Hippocampal formation (tissue), 2 donors: ENCODE measurements around the gene RPS6KA2.
"Not testable (repeated sequence)": the region's sequence is repeated elsewhere in the genome, so short reads cannot be mapped to it uniquely, and the experiment has no call there.

ENCODE experiments used
- DNase-seq, 2 donors: peaks; one replicate each; lab custom pipeline; 2025; lab: John Stamatoyannopoulos, UW

RPS6KA2 gene

DNA sequence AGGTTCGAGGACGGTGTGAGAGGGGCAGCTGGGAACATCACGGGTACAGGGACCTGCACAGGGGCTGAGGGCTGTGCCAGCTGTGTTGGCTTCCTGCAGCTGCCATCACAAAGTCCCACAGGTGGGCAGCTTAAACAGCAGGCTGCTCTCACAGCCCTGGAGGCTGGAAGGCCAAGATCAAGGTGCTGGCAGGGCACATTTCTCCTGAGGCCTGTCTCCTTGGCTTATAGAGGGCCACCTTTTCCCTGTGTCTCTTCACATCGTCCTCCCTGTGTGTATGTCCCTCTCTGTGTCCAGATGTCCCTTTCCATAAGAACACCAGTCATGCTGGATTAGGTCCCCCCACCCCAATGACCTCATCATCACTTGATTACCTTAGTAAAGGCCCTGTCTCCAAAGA lies 229.2 kb downstream of the RPS6KA2 start:
- no peak for DNase-seq

DNA sequence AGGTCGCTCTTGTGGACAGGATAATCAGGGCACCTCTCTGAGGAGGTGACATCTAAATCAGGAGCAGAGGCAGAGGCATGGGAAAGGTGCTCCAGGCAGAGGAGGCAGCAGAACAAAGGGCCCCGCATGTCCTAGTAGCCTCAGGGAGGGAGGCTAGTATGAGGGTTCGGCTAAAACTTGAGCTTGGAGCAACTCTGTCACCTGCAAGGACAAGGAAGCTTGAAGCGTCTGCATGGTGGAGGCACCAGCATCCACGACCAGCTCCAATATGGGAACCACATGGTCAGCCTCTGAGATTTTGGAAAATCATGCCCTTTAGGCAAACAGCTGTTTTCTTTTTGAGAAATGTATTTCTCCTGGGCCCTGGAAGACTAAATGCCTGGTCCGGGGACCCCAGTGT lies 231.3 kb downstream of the RPS6KA2 start:
- no peak for DNase-seq

DNA sequence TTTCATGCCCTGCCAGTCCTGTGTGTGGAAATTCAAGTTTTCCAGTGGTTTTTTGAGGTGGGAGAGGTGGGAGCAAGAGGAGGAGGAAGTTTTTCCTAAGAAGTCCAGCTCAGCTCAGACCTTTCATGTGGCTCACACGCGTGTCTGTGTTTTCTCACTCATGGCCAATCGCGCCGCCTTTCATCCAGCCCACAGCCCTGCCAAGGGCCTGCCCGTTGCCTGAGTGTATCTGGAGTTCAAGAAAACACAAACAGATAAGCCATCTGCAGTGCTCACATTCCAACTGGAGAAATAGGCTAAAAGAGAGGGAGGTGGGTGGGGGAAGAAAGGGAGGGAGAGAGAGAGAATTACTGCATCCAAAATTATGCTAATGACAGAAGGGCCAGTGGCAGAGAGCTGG lies 231.7 kb downstream of the RPS6KA2 start:
- no peak for DNase-seq

- DNase-seq = no peak
Measured at GRCh38 chr6:166394036-166394892, 232.8 kb downstream of the RPS6KA2 start.

DNA sequence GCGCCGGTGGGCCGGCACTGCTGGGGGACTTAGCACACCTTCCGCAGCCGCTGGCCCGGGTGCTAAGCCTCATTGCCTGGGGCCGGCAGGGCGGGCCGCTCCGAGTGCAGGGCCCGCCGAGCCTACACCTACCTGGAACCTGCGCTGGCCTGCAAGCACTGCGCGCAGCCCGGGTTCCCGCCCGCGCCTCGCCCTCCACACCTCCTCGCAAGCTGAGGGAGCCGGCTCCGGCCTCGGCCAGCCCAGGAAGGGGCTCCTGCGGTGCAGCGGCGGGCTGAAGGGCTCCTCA lies 233.6 kb downstream of the RPS6KA2 start:
- DNase-seq = no peak

DNA sequence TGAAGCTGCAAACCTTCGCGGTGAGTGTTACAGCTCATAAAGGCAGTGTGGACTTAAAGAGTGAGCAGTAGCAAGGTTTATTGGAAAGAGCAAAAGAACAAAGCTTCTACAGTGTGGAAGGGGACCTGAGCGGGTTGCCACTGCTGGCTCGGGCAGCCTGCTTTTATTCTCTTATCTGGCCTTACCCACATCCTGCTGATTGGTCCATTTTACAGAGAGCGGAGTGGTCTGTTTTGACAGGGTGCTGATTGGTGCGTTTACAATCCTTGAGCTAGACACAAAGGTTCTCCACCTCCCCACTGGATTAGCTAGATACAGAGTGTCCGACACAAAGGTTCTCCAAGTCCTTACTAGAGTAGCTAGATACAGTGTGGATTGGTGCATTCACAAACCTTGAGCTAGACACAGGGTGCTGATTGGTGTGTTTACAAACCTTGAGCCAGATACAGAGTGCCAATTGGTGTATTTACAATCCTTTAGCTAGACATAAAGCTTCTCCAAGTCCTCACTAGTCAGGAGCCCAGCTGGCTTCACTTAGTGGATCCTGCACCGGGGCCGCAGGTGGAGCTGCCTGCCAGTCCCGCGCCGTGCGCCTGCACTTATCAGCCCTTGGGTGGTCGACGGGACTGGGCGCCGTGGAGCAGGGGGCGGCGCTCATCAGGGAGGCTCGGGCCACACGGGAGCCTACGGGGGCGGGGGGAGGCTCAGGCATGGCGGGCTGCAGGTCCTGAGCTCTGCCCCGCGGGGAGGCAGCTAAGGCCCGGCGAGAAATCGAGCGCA lies 234.1 kb downstream of the RPS6KA2 start:
- DNase-seq = not testable (repeated sequence)

DNA sequence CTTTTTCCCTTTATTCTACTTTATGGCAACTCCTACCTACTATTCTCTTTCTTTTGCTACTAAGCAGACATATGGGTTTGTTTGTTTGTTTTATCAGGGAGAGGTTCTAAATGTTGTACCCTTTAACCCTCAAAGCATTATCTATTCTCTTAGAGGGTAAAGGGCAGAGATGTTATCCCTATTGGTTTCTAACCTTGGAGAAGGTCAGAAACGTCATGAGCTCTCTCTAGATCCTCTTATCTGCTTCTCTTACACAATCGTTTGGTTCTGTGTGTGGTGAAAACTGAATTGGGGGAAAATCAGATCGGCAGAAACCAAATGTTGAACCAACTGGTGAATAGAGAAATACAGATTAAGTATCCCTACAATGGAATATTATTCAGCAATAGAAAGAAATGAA lies 237.9 kb downstream of the RPS6KA2 start:
- no peak for DNase-seq

DNA sequence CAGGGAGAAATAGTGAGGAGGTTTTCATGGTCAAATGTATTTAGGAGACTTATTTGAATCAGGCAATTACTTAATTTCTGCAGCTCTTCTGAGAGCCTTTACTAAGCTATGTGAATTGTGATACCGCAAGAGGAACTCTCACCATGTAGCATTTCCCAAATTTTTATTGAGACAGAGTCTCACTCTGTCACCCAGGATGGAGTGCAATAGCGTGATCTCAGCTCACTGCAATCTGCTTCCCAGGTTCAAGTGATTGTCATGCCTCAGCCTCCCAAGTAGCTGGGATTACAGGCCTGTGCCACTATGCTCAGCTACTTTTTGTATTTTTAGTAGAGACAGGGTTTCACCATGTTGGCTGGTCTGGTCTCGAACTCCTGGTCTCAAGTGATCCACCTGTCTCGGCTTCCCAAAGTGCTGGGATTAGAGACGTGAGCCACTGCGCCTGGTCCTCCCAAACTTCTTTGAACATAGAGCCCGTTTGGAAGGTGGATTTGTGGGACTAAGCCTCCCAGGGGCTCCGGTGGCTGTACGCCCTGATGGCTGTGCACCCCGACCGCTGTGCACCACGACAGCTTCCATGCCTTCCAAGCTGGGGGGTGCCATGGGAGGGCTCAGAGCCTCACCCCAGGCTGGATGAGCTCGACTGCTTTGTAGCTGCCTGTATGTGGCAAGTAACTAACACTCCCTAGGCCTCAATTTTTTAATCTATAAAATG lies 238.6 kb downstream of the RPS6KA2 start:
- no peak for DNase-seq

GRCh38 chr6:166387642-166388289 lies 239.3 kb downstream of the RPS6KA2 start:
- no peak for DNase-seq

GRCh38 chr6:166387098-166387497 lies 240.0 kb downstream of the RPS6KA2 start:
- DNase-seq = not testable (repeated sequence)

DNA sequence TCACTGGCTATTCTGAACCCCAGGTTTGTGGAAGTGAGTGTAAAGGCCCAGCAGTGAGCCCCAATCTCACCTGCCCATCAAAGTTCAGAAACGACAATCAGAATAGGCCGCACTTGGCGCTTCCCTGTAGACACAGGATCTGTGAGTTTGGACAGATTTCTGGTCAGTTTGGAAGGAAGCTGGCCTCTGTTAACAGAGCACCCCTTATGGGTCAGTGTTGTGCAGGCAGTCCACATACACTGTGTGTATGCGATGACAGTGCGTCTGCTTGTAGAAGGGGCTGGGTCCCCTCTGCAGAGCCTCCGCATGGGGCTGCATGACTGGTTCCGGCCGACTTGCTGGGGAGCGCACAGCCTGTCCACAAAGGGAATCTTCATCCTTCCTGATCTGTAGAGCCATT lies 240.9 kb downstream of the RPS6KA2 start:
- no peak for DNase-seq

- not testable (repeated sequence) for DNase-seq
Measured at GRCh38 chr6:166383802-166384363, 243.2 kb downstream of the RPS6KA2 start.

DNA sequence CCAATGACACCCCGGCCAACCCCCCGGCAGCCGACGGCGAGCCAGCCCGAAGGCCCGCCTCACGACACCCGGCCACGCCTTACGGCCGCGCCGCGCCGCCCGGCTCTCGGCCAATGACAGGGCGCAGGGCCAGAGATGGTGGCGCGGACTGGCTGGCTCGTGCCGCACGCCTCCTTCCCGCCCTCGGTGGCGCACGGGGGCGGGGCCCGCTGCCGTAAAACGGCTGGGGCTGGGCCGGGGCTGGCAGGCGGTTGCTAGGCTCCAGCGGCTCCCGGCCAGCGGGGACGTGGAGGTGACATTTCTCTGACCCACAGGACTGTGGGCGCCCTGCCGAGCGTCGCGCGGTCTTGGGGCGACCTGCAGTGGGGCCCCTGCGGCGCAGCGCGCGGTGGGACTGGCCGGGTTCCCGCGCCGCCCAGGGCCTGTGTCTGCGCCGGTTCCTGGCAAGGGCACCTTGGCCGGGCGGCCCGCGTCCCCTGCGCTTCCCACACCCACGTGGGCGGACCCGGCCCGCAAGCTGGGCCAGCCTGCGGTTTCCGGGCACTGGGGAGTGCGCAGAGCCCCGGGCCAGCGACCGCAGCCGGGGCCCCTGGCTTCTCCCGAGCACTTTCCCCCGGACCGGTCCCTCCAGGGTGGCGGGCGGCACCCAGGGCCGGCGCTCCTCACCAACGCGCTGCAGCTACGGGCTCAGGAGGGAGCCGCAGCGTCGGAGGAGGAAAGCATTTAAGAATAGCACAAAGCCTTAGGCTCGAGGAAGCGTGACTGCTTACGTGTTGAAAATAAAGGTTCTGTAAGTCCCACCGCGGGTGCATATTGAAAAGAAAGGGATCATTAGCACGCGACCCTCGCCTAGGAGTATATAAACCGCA lies 243.9 kb downstream of the RPS6KA2 start, which contains the start of gene MPC1:
Gene MPC1, minus strand, starts transcription at position 8 of the 869 bp plus-strand sequence. CDS start 64 bp downstream, outside the sequence.
- peak; percentile 86 to 94 for DNase-seq

GRCh38 chr6:166382500-166382932 lies 244.5 kb downstream of the RPS6KA2 start:
- DNase-seq = peak in 1 of 2 donors; percentile 47

DNA sequence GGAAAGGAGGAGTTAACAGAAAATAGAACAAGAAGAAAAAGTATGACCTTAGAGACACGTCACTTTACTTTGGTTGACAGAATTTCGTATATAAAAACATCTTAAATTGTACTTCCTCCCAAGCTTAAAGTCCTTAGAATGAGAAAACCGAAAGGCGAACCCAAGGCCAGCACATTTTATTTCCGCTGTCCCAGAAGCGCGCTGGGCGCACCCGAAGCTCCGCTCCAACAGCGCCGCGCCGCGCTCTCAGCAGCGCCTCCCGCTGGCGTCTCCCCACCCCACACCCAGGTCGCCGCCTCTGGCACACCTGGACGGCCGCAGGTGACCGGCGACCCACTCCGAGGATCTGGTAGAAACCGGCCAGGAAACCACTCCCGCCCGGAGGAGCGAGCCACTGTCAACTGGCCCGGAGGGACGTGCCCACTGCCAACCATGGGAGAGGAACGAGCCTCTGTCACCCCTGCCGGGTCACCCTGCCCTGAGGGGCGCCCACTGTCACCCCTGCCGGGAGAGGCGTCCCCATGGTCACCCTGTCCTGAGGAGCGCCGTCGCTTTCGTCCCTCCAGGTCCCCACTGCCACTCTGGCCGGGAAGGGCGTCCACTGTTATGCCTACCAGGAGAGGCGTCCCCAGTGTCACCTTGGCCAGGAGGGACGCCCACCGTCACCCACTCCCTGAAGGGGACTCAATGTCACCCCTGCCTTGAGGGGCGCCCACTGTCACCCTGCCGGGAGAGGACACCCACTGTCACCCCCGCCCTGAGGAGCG lies 245.1 kb downstream of the RPS6KA2 start:
- DNase-seq = peak in 1 of 2 donors; percentile 30

GRCh38 chr6:166381381-166381732 lies 245.7 kb downstream of the RPS6KA2 start:
- no peak for DNase-seq

- DNase-seq = no peak
Measured at GRCh38 chr6:166379800-166380199, 247.3 kb downstream of the RPS6KA2 start.

DNA sequence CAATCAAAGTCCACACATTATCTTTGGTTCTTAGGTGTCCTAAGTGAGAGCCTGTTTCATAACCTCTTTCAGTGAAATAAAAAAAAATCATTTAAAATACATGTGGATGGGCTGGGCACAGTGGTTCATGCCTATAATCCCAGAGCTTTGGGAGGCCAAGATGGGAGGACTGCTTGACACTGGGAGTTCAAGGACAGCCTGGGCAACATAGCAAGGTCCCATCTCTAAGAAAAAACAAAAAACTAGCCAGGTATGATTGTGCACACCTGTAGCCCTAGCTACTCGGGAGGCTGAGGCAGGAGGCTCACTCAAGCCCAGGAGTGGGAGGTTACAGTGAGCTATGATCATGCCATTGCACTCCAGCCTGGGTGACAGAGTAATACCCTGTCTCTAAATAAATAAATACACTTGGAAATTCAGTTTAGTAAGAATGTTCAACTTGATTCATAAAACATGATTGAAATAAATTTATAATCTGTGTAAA lies 247.9 kb downstream of the RPS6KA2 start:
- DNase-seq = no peak

GRCh38 chr6:166377721-166378120 lies 249.3 kb downstream of the RPS6KA2 start:
- no peak for DNase-seq

GRCh38 chr6:166375013-166375412 lies 252.0 kb downstream of the RPS6KA2 start:
- no peak for DNase-seq
